ENCODE data around the gene DMWD. TPM values are rescaled to one million over a fixed set of nuclear protein-coding genes. Genes with fewer than 3 reads are reported as not detected.
A peak's percentile ranks its signal among the peaks of the same experiment; 100 is the strongest.

Gene DMWD
- total RNA-seq, 4 donors from 2014 or later: 26.8 to 72.9 (median 54.8) TPM

DNA sequence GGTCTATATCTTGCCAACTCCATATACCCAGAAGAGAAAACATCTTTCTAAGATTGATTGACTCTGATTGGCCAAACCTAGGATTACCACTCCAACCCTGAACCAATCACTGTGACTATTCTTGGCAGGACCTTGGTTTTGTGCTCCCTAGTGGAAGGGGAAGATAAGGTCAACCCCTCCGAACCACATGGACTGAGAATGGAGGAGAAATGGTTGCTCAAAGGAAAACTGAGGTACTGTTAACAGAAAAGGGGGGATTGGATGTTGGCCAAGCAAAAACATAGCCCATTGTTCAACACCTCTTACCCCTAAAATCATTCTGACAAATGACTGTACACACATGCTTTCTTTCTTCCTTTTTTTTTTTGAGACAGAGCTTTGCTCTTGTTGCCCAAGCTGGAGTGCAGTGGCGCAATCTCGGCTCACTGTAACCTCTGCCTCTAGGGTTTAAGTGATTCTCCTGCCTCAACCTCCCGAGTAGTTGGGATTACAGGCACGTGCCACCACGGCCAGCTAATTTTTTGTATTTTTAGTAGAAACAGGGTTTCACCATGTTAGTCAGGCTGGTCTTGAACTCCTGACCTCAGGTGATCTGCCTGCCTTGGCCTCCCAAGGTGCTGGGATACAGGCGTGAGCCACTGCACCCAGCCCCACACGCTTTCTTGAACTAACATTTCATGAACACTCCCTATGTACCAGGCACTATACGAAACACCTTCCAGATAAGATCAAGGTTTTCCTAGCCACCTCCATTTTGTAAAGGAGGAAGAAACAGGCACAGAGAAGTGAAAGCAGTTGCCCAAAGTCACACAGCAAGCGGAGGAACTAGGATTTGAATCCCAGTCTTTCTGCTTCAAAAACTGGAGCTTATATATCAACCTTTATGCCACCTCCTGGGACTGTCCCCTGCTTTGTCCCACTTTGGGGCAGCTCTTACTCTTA, 52.9 kb downstream of the DMWD start:
- no peaks in the 10 kb centered on the region for H3K27me3 ChIP-seq
- 86% methylated on average over 10 of the region's 10 CpGs; no CpG with 5 or more reads in 1 of the 2 donors for WGBS, 2 donors (ENCODE audit: low coverage in 1 of 2)
- DNase-seq: no peak
- H3K36me3 ChIP-seq: no peaks in the 10 kb centered on the region
- no peaks in the 10 kb centered on the region for H3K9me3 ChIP-seq
- H3K27ac ChIP-seq: no peak overlapping the region
- intact Hi-C loops (cut with DNase I; ENCODE audit: low total_unique reads) (no loop called here), in situ Hi-C loops (cut with MboI; ENCODE audit: low pct_ligation_motif_present in 1 of 4, low pct_unique_long_range_greater_than_20kb in 1 of 4, low sequenced_read_pairs in 3 of 4) (no loop called here)
- no peak overlapping the region for H3K4me3 ChIP-seq
- no peak for TF ChIP-seq POLR2AphosphoS5 (IDR thresholded peaks at IDR 0.05)
- no peak for TF ChIP-seq EP300 (IDR thresholded peaks at IDR 0.05; ENCODE audit: low read depth)
- TF ChIP-seq, protein P1, sequence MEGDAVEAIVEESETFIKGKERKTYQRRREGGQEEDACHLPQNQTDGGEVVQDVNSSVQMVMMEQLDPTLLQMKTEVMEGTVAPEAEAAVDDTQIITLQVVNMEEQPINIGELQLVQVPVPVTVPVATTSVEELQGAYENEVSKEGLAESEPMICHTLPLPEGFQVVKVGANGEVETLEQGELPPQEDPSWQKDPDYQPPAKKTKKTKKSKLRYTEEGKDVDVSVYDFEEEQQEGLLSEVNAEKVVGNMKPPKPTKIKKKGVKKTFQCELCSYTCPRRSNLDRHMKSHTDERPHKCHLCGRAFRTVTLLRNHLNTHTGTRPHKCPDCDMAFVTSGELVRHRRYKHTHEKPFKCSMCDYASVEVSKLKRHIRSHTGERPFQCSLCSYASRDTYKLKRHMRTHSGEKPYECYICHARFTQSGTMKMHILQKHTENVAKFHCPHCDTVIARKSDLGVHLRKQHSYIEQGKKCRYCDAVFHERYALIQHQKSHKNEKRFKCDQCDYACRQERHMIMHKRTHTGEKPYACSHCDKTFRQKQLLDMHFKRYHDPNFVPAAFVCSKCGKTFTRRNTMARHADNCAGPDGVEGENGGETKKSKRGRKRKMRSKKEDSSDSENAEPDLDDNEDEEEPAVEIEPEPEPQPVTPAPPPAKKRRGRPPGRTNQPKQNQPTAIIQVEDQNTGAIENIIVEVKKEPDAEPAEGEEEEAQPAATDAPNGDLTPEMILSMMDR (IDR thresholded peaks at IDR 0.05): no peak
- TF ChIP-seq POLR2A (IDR thresholded peaks at IDR 0.05): no peak
- H3K4me1 ChIP-seq: no peaks in the 10 kb centered on the region

DNA sequence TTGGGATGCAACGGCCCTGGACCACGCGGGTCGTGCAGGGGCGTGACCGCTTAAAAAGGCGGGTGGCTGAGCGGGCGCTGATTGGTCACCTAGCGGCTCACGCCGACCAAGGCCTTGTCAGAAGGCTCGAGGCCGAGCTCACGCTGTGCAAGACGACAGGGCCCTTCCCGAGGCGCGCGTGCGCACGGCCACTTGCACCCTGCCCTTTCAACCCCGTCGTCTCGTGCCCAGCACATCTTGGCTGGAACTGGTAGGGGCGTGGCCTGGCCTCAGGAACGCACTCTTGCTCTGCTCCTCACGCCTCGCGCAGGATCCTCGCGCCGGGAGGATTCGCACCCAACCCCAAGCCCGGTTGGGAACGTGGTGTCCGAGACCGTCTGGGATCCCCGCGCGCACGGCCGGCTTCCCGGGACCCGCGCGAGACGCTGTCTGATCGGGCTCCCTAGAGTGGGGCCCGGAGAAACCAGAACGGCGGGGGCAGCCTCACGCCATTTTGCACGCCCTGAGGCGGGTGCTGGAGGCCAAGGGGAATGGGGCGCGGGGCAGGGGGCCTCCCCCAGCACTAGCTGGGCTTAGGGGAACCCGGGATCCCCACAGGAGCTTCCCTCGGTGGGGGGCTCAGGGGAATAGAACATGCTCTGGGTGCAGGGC, 59.4 kb downstream of the DMWD start, which contains the start of gene MEIOSIN:
MEIOSIN (plus strand) TSS at position 280 of the 651 bp plus-strand sequence. CDS start 1,938 bp downstream, outside the sequence.
- no peaks in the 10 kb centered on the region for H3K36me3 ChIP-seq
- in situ Hi-C loops (cut with MboI; ENCODE audit: low pct_ligation_motif_present in 1 of 4, low pct_unique_long_range_greater_than_20kb in 1 of 4, low sequenced_read_pairs in 3 of 4): no loop called here
- peak; percentile 9 for DNase-seq
- H3K4me3 ChIP-seq: no peak within 1 kb of the TSS
- intact Hi-C loops (cut with DNase I; ENCODE audit: low total_unique reads): no loop called here
- no peaks in the 10 kb centered on the region for H3K27me3 ChIP-seq
- H3K27ac ChIP-seq: no peak within 1 kb of the TSS
- TF ChIP-seq POLR2A (IDR thresholded peaks at IDR 0.05): no peak
- no peak for TF ChIP-seq POLR2AphosphoS5 (IDR thresholded peaks at IDR 0.05)
- TF ChIP-seq, protein P1 (IDR thresholded peaks at IDR 0.05): no peak
- no peak for TF ChIP-seq EP300 (IDR thresholded peaks at IDR 0.05; ENCODE audit: low read depth)
- H3K4me1 ChIP-seq: peaks cover 6 to 20% (median 14%) of the 10 kb centered on the region in 4 donors
- WGBS, 2 donors (ENCODE audit: low coverage in 1 of 2): 95% methylated on average over 59 of the region's 59 CpGs; no CpG with 5 or more reads in 1 of the 2 donors
- H3K9me3 ChIP-seq: no peaks in the 10 kb centered on the region

Other genes starting within 250 kb of the DMWD start
- gene OPA3, start 208.0 kb downstream of the DMWD start, total RNA-seq: 10 to 100 TPM in 1 of 4 donors, 1 to 10 TPM in 3; 6.7 to 10.8 (median 8.6) TPM
- 1 to 10 TPM in 1 of 4 donors, under 1 TPM in 3; 0.27 to 1.4 (median 0.43) TPM for gene GPR4, start 190.6 kb downstream of the DMWD start, total RNA-seq
- gene EML2, start 153.4 kb downstream of the DMWD start, total RNA-seq: 10 to 100 TPM; 40.8 to 64.3 (median 60.0) TPM
- gene GIPR, start 124.6 kb downstream of the DMWD start, total RNA-seq: 10 to 100 TPM; 10.1 to 40.4 (median 14.1) TPM
- gene SNRPD2, start 100.9 kb downstream of the DMWD start, total RNA-seq: 100 to 1,000 TPM in 2 of 4 donors, 10 to 100 TPM in 2; 39.3 to 407 (median 93.4) TPM
- 10 to 100 TPM in 1 of 4 donors, 1 to 10 TPM in 2, under 1 TPM in 1; 0.75 to 17.3 (median 7.2) TPM for gene QPCTL, start 100.2 kb downstream of the DMWD start, total RNA-seq
- gene FBXO46, start 61.9 kb downstream of the DMWD start, total RNA-seq: 10 to 100 TPM; 14.1 to 40.8 (median 19.6) TPM
- not detected for gene MEIOSIN, start 59.4 kb downstream of the DMWD start, total RNA-seq
- gene SIX5, start 23.6 kb downstream of the DMWD start, total RNA-seq: 10 to 100 TPM in 2 of 4 donors, 1 to 10 TPM in 2; 6.7 to 40.4 (median 9.7) TPM
- 100 to 1,000 TPM in 2 of 4 donors, 10 to 100 TPM in 2; 19.1 to 237 (median 69.2) TPM for gene DMPK, start 10.4 kb downstream of the DMWD start, total RNA-seq
- 1 to 10 TPM in 1 of 4 donors, not detected in 3; 1.1 TPM for gene RSPH6A, start 22.5 kb upstream of the DMWD start, total RNA-seq
- 100 to 1,000 TPM in 2 of 4 donors, 10 to 100 TPM in 2; 35.2 to 189 (median 81.9) TPM for gene SYMPK, start 70.3 kb upstream of the DMWD start, total RNA-seq
- gene FOXA3, start 71.5 kb upstream of the DMWD start, total RNA-seq: 10 to 100 TPM in 2 of 4 donors, 1 to 10 TPM in 2; 1.9 to 24.4 (median 9.2) TPM
- gene IRF2BP1, start 93.3 kb upstream of the DMWD start, total RNA-seq: 10 to 100 TPM; 24.9 to 34.1 (median 29.5) TPM
- gene MYPOP, start 109.8 kb upstream of the DMWD start, total RNA-seq: 10 to 100 TPM in 2 of 4 donors, 1 to 10 TPM in 2; 5.5 to 26.9 (median 8.9) TPM
- gene NANOS2, start 121.9 kb upstream of the DMWD start, total RNA-seq: not detected
- gene NOVA2, start 181.0 kb upstream of the DMWD start, total RNA-seq: 1 to 10 TPM in 1 of 4 donors, under 1 TPM in 2, not detected in 1; 0.41 to 2.2 (median 1.00) TPM
- gene CCDC61, start 202.6 kb upstream of the DMWD start, total RNA-seq: 10 to 100 TPM in 2 of 4 donors, 1 to 10 TPM in 2; 7.8 to 18.7 (median 10.6) TPM
- not detected for gene PGLYRP1, start 230.2 kb upstream of the DMWD start, total RNA-seq
- gene IGFL4, start 248.2 kb upstream of the DMWD start, total RNA-seq: not detected

Data from transverse colon (tissue), 4 donors.